GM23338 (cell line): ENCODE measurements around the gene GTSF1L.

Experiments used
- CREB1 ChIP-seq: fragments of 250-450 bp; sonication (Bioruptor Pico); IDR thresholded peaks from 2 replicates; pipeline ENCODE4 v1.5.0; 2020; ENCODE audit warnings: low read depth, mild to moderate bottlenecking, moderate library complexity
- CTCF ChIP-seq, 2 experiments: fragments of 200-600 bp in 1 of 2; sonication (generic) in 1 of 2; conservative IDR thresholded peaks; 2 replicates each; pipeline versions ENCODE4 v1.5.1 to v1.6.1; 2016 to 2017; ENCODE audit warnings: antibody characterized with exemption in 2 of 2, low read depth in 2 of 2, mild to moderate bottlenecking in 2 of 2, moderate library complexity in 1 of 2
- ETS1 ChIP-seq: IDR thresholded peaks from 2 replicates; pipeline ENCODE4 v1.6.1; 2016; ENCODE audit warnings: antibody characterized with exemption
- EZH2 ChIP-seq: fragments of 200-600 bp; sonication (generic); IDR thresholded peaks from one replicate; pipeline ENCODE4 v1.8.0; 2017; ENCODE audit warnings: antibody characterized with exemption, mild to moderate bottlenecking, low read depth; ENCODE audit not compliant: unreplicated experiment
- EZH2phosphoT487 ChIP-seq: fragments of 200-600 bp; sonication (generic); IDR thresholded peaks from one replicate; pipeline ENCODE4 v1.8.1; 2018; ENCODE audit warnings: antibody characterized with exemption; ENCODE audit not compliant: unreplicated experiment
- POLR2AphosphoS5 ChIP-seq: IDR thresholded peaks from 2 replicates; pipeline ENCODE4 v1.6.1; 2016; ENCODE audit warnings: antibody characterized with exemption, low read depth
- REST ChIP-seq: IDR thresholded peaks from one replicate; pipeline ENCODE4 v1.6.1; 2018; ENCODE audit warnings: antibody characterized with exemption; ENCODE audit not compliant: unreplicated experiment
- ZNF114 ChIP-seq: fragments of 250-450 bp; sonication (Bioruptor Pico); IDR thresholded peaks from 2 replicates; pipeline ENCODE4 v1.5.0; 2020; ENCODE audit warnings: mild to moderate bottlenecking, moderate library complexity

- TF ChIP-seq CREB1 (no peak), CTCF (conservative IDR thresholded peaks at IDR 0.05; ENCODE audit: low read depth in 2 of 2) (no peak), EZH2phosphoT487 (no peak), POLR2AphosphoS5 (no peak), EZH2 (no peak), ETS1 (no peak), REST (no peak), ZNF114 (CRISPR knock-in tag) (no peak)
Observed at GRCh38 chr20:43710370-43711044, 16.3 kb downstream of the GTSF1L start.
